Immature natural killer cell (primary cell): ENCODE results near the gene SUFU. TPM values are rescaled to one million over a fixed set of nuclear protein-coding genes. Genes with fewer than 3 reads are reported as not detected.

Experiments used
- DNase-seq, 3 donors: peaks; one replicate each; pipeline ENCODE4 v3.0.0; 2022; ENCODE audit warnings: mixed read lengths in 1 of 3
- H3K27ac Mint-ChIP-seq, 6 donors: one replicate each; pipeline ENCODE4 v1.8.0; 2020; ENCODE audit warnings: mixed read lengths in 6 of 6, mild to moderate bottlenecking in 5 of 6, inconsistent platforms in 4 of 6, moderate library complexity in 3 of 6
- H3K27me3 Mint-ChIP-seq, 3 donors: one replicate each; pipeline ENCODE4 v1.8.0; 2020 to 2021; ENCODE audit warnings: low read depth in 3 of 3, mild to moderate bottlenecking in 3 of 3, mixed read lengths in 3 of 3, moderate library complexity in 3 of 3, inconsistent platforms in 1 of 3
- H3K36me3 Mint-ChIP-seq, 3 donors: one replicate each; pipeline ENCODE4 v1.8.0; 2020; ENCODE audit warnings: mixed read lengths in 3 of 3, inconsistent platforms in 2 of 3, mild to moderate bottlenecking in 2 of 3
- H3K4me1 Mint-ChIP-seq, 2 donors: one replicate each; pipeline ENCODE4 v1.8.0; 2020; ENCODE audit warnings: inconsistent platforms in 2 of 2, mild to moderate bottlenecking in 2 of 2, mixed read lengths in 2 of 2, moderate library complexity in 1 of 2
- H3K4me3 Mint-ChIP-seq, 5 donors: one replicate each; pipeline ENCODE4 v1.8.0; 2020; ENCODE audit warnings: mild to moderate bottlenecking in 5 of 5, mixed read lengths in 5 of 5, inconsistent platforms in 3 of 5, moderate library complexity in 3 of 5
- H3K9me3 Mint-ChIP-seq, 6 donors: one replicate each; pipeline ENCODE4 v1.8.0; 2020; ENCODE audit warnings: mild to moderate bottlenecking in 6 of 6, mixed read lengths in 6 of 6, inconsistent platforms in 4 of 6, moderate library complexity in 3 of 6
- polyA plus RNA-seq, 3 donors: library from polyadenylated mRNA; unstranded; fragments of 300-500 nt; fragmentation: Illumina TruSeq; gene quantifications; one replicate each; pipeline ENCODE4 v1.2.3, GENCODE V29; 2021

The SUFU gene
- polyA plus RNA-seq, 3 donors from 2014 or later = 1.3 to 6.7 (median 2.1) TPM

GRCh38 chr10:102593074-102593803, 89.5 kb downstream of the SUFU start:
- no peaks in the 10 kb centered on the region for H3K9me3 Mint-ChIP-seq
- H3K4me1 Mint-ChIP-seq = no peaks in the 10 kb centered on the region
- peaks cover under 1 to 4% (median 3%) of the 10 kb centered on the region in 3 donors for H3K36me3 Mint-ChIP-seq
- DNase-seq = no peak
- H3K27ac Mint-ChIP-seq = no peak overlapping the region
- H3K4me3 Mint-ChIP-seq = no peak overlapping the region
- peaks cover 0 to 1% (median 0%) of the 10 kb centered on the region in 3 donors for H3K27me3 Mint-ChIP-seq

GRCh38 chr10:102593804-102594079, 90.0 kb downstream of the SUFU start:
- Mint-ChIP-seq H3K27me3 (peaks cover 0 to 1% (median 0%) of the 10 kb centered on the region in 3 donors), H3K4me3 (no peak overlapping the region), H3K27ac (no peak overlapping the region)

GRCh38 chr10:102595293-102595692, 91.5 kb downstream of the SUFU start:
- peaks cover 12 to 15% (median 13%) of the 10 kb centered on the region in 3 donors for H3K36me3 Mint-ChIP-seq
- H3K27me3 Mint-ChIP-seq = peaks cover 0 to 1% (median 0%) of the 10 kb centered on the region in 3 donors
- H3K4me1 Mint-ChIP-seq = no peaks in the 10 kb centered on the region
- H3K9me3 Mint-ChIP-seq = no peaks in the 10 kb centered on the region
- H3K27ac Mint-ChIP-seq = no peak overlapping the region
- no peak overlapping the region for H3K4me3 Mint-ChIP-seq
- DNase-seq = no peak

More at GRCh38 chr10:102593804-102594079, 90.0 kb downstream of the SUFU start:
- Mint-ChIP-seq H3K9me3 (no peaks in the 10 kb centered on the region), H3K36me3 (peaks cover 5 to 9% (median 8%) of the 10 kb centered on the region in 3 donors), H3K4me1 (no peaks in the 10 kb centered on the region)
- DNase-seq = no peak

GRCh38 chr10:102595897-102596296, 92.1 kb downstream of the SUFU start:
- no peak overlapping the region for H3K27ac Mint-ChIP-seq
- no peak for DNase-seq
- H3K36me3 Mint-ChIP-seq = peaks cover 13 to 17% (median 15%) of the 10 kb centered on the region in 3 donors
- no peaks in the 10 kb centered on the region for H3K9me3 Mint-ChIP-seq
- H3K27me3 Mint-ChIP-seq = no peaks in the 10 kb centered on the region
- no peak overlapping the region for H3K4me3 Mint-ChIP-seq
- H3K4me1 Mint-ChIP-seq = no peaks in the 10 kb centered on the region

GRCh38 chr10:102596506-102596971, 92.8 kb downstream of the SUFU start:
- Mint-ChIP-seq H3K27me3 (no peaks in the 10 kb centered on the region), H3K4me1 (no peaks in the 10 kb centered on the region), H3K36me3 (peaks cover 13 to 17% (median 15%) of the 10 kb centered on the region in 3 donors), H3K4me3 (no peak overlapping the region), H3K9me3 (no peaks in the 10 kb centered on the region), H3K27ac (no peak overlapping the region)
- no peak for DNase-seq

GRCh38 chr10:102597131-102597991, 93.6 kb downstream of the SUFU start:
- H3K36me3 Mint-ChIP-seq = peaks cover 13 to 20% (median 15%) of the 10 kb centered on the region in 3 donors

GRCh38 chr10:102598243-102598642, 94.5 kb downstream of the SUFU start:
- no peak for DNase-seq
- Mint-ChIP-seq H3K36me3 (peaks cover 13 to 20% (median 15%) of the 10 kb centered on the region in 3 donors), H3K9me3 (no peaks in the 10 kb centered on the region), H3K27me3 (no peaks in the 10 kb centered on the region), H3K4me1 (no peaks in the 10 kb centered on the region), H3K4me3 (no peak overlapping the region), H3K27ac (no peak overlapping the region)

More at GRCh38 chr10:102597131-102597991, 93.6 kb downstream of the SUFU start:
- Mint-ChIP-seq H3K4me3 (no peak overlapping the region), H3K27ac (no peak overlapping the region), H3K4me1 (no peaks in the 10 kb centered on the region), H3K9me3 (no peaks in the 10 kb centered on the region), H3K27me3 (no peaks in the 10 kb centered on the region)
- no peak for DNase-seq

GRCh38 chr10:102599565-102600327, 96.0 kb downstream of the SUFU start:
- H3K27me3 Mint-ChIP-seq = no peaks in the 10 kb centered on the region
- H3K4me1 Mint-ChIP-seq = no peaks in the 10 kb centered on the region
- no peaks in the 10 kb centered on the region for H3K9me3 Mint-ChIP-seq
- no peak for DNase-seq
- H3K4me3 Mint-ChIP-seq = no peak overlapping the region
- peaks cover 18 to 30% (median 19%) of the 10 kb centered on the region in 3 donors for H3K36me3 Mint-ChIP-seq
- H3K27ac Mint-ChIP-seq = no peak overlapping the region

- H3K4me1 Mint-ChIP-seq = no peaks in the 10 kb centered on the region
- no peak overlapping the region for H3K27ac Mint-ChIP-seq
- no peak for DNase-seq
- H3K27me3 Mint-ChIP-seq = no peaks in the 10 kb centered on the region
- H3K36me3 Mint-ChIP-seq = peaks cover 18 to 30% (median 19%) of the 10 kb centered on the region in 3 donors
- no peak overlapping the region for H3K4me3 Mint-ChIP-seq
- no peaks in the 10 kb centered on the region for H3K9me3 Mint-ChIP-seq
Observed at GRCh38 chr10:102600816-102601215, 97.0 kb downstream of the SUFU start.

- no peak overlapping the region for H3K27ac Mint-ChIP-seq
Observed at GRCh38 chr10:102601639-102602038, 97.9 kb downstream of the SUFU start.

GRCh38 chr10:102602272-102603045, 98.7 kb downstream of the SUFU start:
- Mint-ChIP-seq H3K27ac (no peak overlapping the region), H3K9me3 (no peaks in the 10 kb centered on the region), H3K36me3 (peaks cover 19 to 34% (median 22%) of the 10 kb centered on the region in 3 donors), H3K4me1 (no peaks in the 10 kb centered on the region), H3K27me3 (no peaks in the 10 kb centered on the region), H3K4me3 (no peak overlapping the region)
- no peak for DNase-seq

More at GRCh38 chr10:102601639-102602038, 97.9 kb downstream of the SUFU start:
- H3K4me3 Mint-ChIP-seq = no peak overlapping the region
- H3K4me1 Mint-ChIP-seq = no peaks in the 10 kb centered on the region
- no peaks in the 10 kb centered on the region for H3K9me3 Mint-ChIP-seq
- no peaks in the 10 kb centered on the region for H3K27me3 Mint-ChIP-seq
- peaks cover 19 to 33% (median 20%) of the 10 kb centered on the region in 3 donors for H3K36me3 Mint-ChIP-seq
- DNase-seq = no peak

- peaks cover 0 to 1% (median 0%) of the 10 kb centered on the region in 3 donors for H3K27me3 Mint-ChIP-seq
- H3K27ac Mint-ChIP-seq = no peak overlapping the region
- H3K4me3 Mint-ChIP-seq = no peak overlapping the region
- DNase-seq = no peak
- peaks cover 12 to 25% (median 12%) of the 10 kb centered on the region in 3 donors for H3K36me3 Mint-ChIP-seq
- no peaks in the 10 kb centered on the region for H3K9me3 Mint-ChIP-seq
- H3K4me1 Mint-ChIP-seq = no peaks in the 10 kb centered on the region
Observed at GRCh38 chr10:102603946-102604345, 100.2 kb downstream of the SUFU start.

GRCh38 chr10:102604439-102604841, 100.7 kb downstream of the SUFU start:
- no peaks in the 10 kb centered on the region for H3K4me1 Mint-ChIP-seq
- H3K9me3 Mint-ChIP-seq = no peaks in the 10 kb centered on the region
- no peak for DNase-seq
- peaks cover 8 to 21% (median 14%) of the 10 kb centered on the region in 3 donors for H3K36me3 Mint-ChIP-seq
- peaks cover 0 to 3% (median 0%) of the 10 kb centered on the region in 3 donors for H3K27me3 Mint-ChIP-seq
- no peak overlapping the region for H3K4me3 Mint-ChIP-seq
- H3K27ac Mint-ChIP-seq = no peak overlapping the region
